ENCODE measurements around the gene PMPCA.

The PMPCA gene

GRCh38 chr9:136370037-136370436 is 40.4 kb upstream of the PMPCA start:
- no peak overlapping the region for H3K4me3 ChIP-seq (ENCODE audit: low read depth, low read length)
- DNase-seq (ENCODE audit: low read depth): no peak
- TF ChIP-seq CTCF (conservative IDR thresholded peaks at IDR 0.05; ENCODE audit: low read depth, low read length): no peak

DNA sequence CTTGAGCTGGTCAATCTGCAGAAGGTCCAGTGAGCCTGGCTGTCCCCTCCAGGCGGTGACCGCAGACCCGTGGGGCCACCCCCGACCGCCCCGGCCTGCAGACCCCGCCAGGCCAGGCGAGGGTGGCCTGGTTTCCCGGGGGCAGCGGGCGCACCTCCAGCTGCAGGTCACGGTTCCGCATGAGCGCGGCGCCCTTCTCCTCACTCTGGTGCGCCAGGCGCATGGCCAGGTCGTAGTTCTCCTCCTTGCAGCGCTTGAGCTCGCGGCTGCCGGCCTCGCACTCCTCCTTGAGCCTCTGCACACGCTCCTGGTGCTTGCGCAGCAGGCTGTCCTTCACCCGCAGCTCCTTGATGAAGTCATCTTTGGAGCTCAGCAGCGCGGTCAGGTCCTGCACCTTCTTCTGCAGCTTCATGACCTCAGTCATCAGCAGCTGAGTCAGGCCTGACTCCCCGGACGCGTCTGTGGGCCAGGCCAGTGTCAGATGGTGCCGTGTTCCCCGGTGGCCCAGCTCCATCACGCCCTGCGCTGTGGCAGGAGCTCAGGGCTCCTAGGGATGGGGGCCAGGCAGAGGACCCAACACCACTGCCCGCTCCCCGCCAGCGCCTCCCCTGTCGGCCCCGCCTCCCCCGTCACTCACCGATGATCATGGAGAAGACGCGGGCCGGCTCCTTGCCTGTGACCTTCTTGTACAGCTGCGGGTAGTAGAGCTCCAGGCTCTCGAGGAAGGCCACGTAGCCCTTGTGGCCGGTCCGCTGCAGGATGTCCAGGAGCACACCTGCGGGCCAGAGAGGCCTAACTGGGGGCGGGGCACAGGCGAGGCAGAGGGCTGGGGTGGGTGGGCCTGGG is 39.5 kb upstream of the PMPCA start:
- no peak overlapping the region for H3K4me3 ChIP-seq (ENCODE audit: low read depth, low read length)
- TF ChIP-seq CTCF (conservative IDR thresholded peaks at IDR 0.05; ENCODE audit: low read depth, low read length): no peak
- DNase-seq (ENCODE audit: low read depth): peak; percentile 49

DNA sequence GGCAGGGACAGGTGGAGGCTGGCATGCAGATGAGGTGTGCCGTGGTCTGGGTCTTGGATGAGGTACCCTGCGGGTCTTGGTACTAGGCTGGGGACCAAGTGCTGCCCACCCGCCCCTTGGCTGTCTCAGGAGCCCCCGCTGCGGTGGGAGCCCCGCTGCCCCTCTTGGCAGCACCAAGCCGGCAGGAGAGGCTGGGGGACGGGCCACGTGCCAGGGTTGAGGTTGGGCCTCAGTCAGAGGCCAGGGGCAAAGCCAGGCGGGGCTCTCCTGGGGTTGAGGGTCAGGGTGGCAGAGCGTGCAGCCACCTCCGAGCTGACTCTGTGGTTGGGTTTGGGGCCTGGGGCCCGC is 39.0 kb upstream of the PMPCA start:
- TF ChIP-seq CTCF (conservative IDR thresholded peaks at IDR 0.05; ENCODE audit: low read depth, low read length): no peak
- no peak overlapping the region for H3K4me3 ChIP-seq (ENCODE audit: low read depth, low read length)
- DNase-seq (ENCODE audit: low read depth): no peak

DNA sequence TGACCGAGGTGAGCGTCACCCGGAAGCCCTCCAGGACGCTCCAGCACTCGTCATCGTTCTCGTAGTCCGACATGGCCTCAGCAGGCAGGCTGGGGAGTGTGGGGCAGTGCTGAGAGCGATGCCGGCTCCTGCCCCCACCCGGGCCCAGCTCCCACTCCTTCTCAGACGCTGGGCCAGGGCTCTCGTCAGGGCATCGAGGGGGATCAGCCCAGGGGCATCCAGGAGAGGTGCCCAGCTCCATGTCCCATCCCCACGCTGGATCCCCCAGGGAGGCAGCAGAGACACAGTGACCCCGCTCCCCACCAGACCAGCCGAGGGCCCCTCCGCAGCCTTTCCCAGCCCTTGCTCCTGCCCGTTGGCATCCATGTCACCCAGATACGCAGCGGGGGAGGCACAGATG is 38.5 kb upstream of the PMPCA start:
- DNase-seq (ENCODE audit: low read depth): no peak
- H3K4me3 ChIP-seq (ENCODE audit: low read depth, low read length): no peak overlapping the region
- TF ChIP-seq CTCF (conservative IDR thresholded peaks at IDR 0.05; ENCODE audit: low read depth, low read length): no peak

DNA sequence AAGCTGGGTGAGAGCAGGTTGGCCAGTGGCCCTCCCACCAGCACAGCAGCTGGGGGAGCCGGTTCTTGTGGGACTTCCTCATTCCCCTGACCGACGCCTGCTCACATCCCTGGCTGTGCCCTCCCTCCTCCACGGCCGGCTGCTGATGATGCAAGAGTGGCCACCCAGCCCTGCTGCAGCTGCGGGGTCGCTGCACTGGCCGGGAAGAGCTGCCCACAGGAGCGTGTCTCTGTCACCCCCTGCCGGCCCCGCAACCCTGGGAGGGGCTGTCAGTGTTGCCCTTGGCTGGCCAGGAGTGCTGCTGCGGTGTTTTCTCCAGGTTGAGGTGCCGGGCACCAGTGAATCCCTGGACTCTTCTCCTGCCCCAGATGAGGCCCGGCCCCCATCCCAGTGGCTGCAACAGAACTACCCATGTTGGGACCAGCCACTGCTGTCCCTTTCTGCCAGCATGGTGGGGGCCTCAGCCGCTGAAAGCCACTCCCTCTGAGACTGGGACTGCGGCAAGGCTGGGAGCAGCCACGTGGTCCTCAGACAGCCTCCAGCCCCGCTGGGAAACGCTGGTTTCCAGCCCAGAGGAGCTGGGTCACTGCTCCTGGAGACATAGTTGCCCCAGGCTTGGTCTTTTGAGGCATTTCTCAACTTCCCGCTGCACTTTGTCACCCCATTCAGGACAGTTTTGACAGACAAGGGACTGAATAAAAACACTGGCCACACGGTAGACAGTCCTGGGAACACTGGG is 37.7 kb upstream of the PMPCA start:
- peak; percentile 34 for TF ChIP-seq CTCF (conservative IDR thresholded peaks at IDR 0.05; ENCODE audit: low read depth, low read length)
- H3K4me3 ChIP-seq (ENCODE audit: low read depth, low read length): peak overlapping the region; percentile 28
- DNase-seq (ENCODE audit: low read depth): peak; percentile 84

DNA sequence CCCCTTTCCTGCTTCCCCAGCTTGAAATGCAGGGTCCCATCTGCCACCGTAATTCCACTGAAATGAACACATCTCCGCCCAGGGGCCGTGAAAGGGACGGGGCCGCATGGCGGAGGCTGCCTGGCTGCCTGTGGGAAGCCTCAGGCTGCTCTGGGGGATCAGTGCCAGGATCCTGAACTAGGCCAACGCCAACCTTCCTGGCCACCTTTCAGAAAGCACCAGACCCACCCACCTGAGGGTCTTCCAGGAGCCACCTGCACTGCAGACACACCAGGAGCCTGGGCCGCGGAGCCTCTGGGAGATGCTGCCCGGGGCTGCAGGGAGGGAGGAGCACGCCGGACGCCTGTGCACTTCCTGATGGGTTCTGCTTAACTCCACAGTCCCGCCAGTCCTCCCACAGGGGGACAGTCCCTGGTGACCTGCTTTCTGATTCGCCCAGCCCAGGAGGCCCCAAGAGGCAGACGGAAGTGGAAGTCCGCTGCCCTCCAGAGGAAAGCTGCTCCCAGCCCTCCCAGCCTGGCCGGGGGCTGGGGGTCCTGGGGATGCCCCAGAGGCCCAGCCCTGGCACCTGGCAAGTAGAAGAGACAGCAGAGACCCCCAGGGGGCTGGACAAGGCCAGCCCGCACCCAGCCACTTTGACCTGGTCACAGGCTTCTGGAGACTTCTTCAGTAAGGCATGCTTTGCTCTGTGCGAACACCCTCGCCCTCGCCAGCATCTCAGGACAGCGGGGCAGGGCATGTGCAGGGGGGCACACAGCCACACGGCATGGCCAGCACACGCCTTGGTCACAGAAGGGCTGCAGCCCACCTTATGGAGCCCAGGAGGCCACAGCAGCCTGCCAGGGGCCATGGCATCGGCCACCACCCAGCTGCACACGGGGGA is 36.9 kb upstream of the PMPCA start, which contains the start of gene CARD9:
TSS of gene CARD9 (minus strand) at position 370 of the 883 bp plus-strand sequence. CDS start 1,591 bp downstream, outside the sequence.
- no peak for TF ChIP-seq CTCF (conservative IDR thresholded peaks at IDR 0.05; ENCODE audit: low read depth, low read length)
- peak within 1 kb of the TSS; percentile 28 for H3K4me3 ChIP-seq (ENCODE audit: low read depth, low read length)
- no peak for DNase-seq (ENCODE audit: low read depth)
